VCaP (cell line): ENCODE results near the gene ARMC9.

Source experiments
- H3K27ac ChIP-seq: fragments of 450-650 bp; 2 replicates; pipeline ENCODE4 v1.5.1; 2017
- TF ChIP-seq, protein P1 (sequence below): fragments of 450-650 bp; conservative IDR thresholded peaks from 2 replicates; pipeline ENCODE4 v1.5.1; 2017; ENCODE audit warnings: mild to moderate bottlenecking, moderate library complexity

Gene ARMC9

GRCh38 chr2:231411831-231412617, 213.6 kb downstream of the ARMC9 start:
- TF ChIP-seq, protein P1, sequence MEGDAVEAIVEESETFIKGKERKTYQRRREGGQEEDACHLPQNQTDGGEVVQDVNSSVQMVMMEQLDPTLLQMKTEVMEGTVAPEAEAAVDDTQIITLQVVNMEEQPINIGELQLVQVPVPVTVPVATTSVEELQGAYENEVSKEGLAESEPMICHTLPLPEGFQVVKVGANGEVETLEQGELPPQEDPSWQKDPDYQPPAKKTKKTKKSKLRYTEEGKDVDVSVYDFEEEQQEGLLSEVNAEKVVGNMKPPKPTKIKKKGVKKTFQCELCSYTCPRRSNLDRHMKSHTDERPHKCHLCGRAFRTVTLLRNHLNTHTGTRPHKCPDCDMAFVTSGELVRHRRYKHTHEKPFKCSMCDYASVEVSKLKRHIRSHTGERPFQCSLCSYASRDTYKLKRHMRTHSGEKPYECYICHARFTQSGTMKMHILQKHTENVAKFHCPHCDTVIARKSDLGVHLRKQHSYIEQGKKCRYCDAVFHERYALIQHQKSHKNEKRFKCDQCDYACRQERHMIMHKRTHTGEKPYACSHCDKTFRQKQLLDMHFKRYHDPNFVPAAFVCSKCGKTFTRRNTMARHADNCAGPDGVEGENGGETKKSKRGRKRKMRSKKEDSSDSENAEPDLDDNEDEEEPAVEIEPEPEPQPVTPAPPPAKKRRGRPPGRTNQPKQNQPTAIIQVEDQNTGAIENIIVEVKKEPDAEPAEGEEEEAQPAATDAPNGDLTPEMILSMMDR = peak; percentile 94
- H3K27ac ChIP-seq = peak overlapping the region; percentile 67; the same call in 1 of the 2 replicates

GRCh38 chr2:231412618-231412963, 214.2 kb downstream of the ARMC9 start:
- peak overlapping the region; percentile 67; the same call in 1 of the 2 replicates for H3K27ac ChIP-seq
- TF ChIP-seq, protein P1 = peak; percentile 67

DNA sequence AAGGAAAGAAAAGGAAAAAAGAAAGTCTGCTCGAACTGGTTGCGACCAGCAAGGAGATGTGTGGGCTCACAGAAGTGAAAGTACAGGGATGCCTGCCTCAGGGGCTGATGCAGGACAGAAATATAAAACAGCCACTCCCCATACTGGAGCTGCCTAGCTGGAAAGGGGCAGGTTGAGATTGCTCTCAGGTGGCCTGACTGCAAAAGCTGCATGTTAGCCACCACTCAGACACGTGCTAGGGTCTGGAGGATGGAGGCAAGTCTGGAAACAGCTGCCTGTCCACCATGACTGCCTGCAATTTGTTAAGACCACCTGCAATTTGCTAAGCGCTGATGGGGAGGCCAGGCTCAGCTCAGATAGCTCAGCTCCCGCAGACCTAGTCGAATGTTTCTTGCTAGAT, 215.0 kb downstream of the ARMC9 start:
- TF ChIP-seq, protein P1 = no peak
- no peak overlapping the region for H3K27ac ChIP-seq

DNA sequence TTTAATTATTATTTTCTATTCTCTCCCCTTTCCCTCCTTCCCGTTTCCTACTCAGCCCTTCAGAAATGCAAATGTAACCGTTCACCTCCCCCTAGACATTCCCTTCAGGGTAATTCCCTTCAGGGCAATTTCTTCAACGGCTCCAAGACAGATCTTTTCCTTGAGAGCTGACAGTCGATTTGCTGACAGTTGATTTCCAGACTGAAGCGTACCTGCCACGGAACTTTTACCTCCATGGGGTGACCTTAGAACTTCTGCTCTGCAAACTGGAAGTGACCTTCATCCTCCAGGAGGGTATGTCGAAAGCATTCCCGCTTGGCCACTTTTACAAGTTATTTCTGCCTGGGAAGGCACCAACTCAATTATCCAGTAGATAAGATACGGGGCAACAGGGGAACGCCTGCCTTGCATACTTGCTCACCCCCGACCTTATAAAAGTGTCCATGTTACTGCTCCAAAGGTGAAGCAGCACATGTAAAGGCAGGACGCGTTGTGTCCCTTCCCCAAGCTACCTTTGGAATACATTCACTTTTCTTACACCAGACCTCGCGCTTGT, 215.6 kb downstream of the ARMC9 start:
- H3K27ac ChIP-seq = no peak overlapping the region
- TF ChIP-seq, protein P1 = no peak

DNA sequence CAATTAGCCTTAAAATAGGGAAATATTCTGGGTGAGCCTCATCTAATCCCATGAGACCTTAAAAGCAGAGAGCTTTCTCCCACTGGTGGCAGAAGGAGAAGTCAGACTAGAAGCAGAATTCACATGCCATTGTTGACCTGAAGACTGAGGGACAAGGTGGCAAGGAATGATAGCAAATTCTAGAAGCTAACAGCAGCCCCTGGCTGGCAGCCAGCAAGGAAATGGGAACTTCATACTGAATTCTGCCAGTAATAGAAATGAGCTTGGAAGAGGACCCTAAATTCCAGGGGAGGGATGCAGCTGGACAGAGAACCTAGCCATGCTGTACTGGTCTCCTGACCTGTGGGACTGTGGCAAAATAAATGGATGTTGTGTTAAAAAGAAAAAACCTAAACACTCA, 216.6 kb downstream of the ARMC9 start:
- TF ChIP-seq, protein P1 = no peak
- H3K27ac ChIP-seq = no peak overlapping the region

- TF ChIP-seq, protein P1 = no peak
These were observed 220.6 kb downstream of the ARMC9 start for GRCh38 chr2:231418820-231419640.

DNA sequence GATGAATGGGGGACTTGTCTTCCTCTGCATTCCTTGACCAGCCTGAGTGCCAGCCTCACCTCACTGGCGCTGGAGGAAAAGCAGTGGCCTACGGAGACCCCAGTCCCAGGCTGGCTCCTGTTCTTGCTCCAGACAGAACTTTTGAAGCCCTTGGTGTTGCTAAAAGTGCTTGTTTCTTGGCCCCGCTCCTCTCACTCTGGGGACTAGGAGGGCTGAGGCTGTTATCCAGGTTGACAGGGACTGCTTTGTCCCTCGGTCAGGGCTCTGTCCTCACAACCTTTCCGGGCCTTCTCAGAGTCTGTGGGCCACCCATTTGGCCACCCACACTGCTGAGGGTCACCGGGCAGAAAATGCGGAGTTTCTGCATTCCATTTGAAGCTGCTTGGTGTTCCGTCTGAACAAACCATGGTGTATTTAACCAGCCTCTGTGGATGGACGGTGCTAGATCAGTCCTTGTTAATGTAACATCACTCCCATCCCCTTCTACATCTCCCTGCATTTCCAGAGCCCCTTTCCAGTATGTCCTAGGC, 222.7 kb downstream of the ARMC9 start:
- TF ChIP-seq, protein P1 = no peak
- no peak overlapping the region for H3K27ac ChIP-seq

More at GRCh38 chr2:231418820-231419640, 220.6 kb downstream of the ARMC9 start:
- no peak overlapping the region for H3K27ac ChIP-seq
